Prostate gland (tissue), 2 donors: ENCODE data around the gene ZCCHC7. TPM values are rescaled to one million over a fixed set of nuclear protein-coding genes. Genes with fewer than 3 reads are reported as not detected.

Source experiments
- DNase-seq: peaks from one replicate; pipeline ENCODE4 v3.0.0-alpha.2; 2019; ENCODE audit warnings: low spot score
- H3K27ac ChIP-seq, 2 donors: fragments of 200-600 bp; sonication (generic); 2 replicates each; pipeline ENCODE4 v1.5.1; 2017 to 2019
- H3K27me3 ChIP-seq: fragments of 200-600 bp; sonication (generic); replicated peaks from 2 replicates; pipeline ENCODE4 v1.5.1; 2019; ENCODE audit not compliant: insufficient read depth
- H3K36me3 ChIP-seq, 2 donors: fragments of 200-600 bp; sonication (generic); 1 replicate in 1 of 2; 2 replicates in 1 of 2; pipeline versions ENCODE4 v1.5.1 to v1.8.1; 2017 to 2019
- H3K4me1 ChIP-seq: fragments of 200-600 bp; sonication (generic); replicated peaks from 2 replicates; pipeline ENCODE4 v1.5.1; 2019
- H3K4me3 ChIP-seq, 2 donors: fragments of 200-600 bp; sonication (generic); 2 replicates each; pipeline ENCODE4 v1.5.1; 2017 to 2019
- H3K9me3 ChIP-seq: fragments of 200-600 bp; sonication (generic); 2 replicates; pipeline ENCODE4 v1.5.1; 2017
- CTCF ChIP-seq, 4 experiments: fragments of 200-600 bp in 2 of 4; fragments of 450-650 bp in 2 of 4; sonication (generic) in 2 of 4; IDR thresholded peaks; 1 replicate in 3 of 4; 2 replicates in 1 of 4; pipeline ENCODE4 v1.5.1; 2016 to 2019; ENCODE audit warnings: antibody characterized with exemption in 4 of 4, mild to moderate bottlenecking in 2 of 4, moderate library complexity in 2 of 4
- POLR2A ChIP-seq: fragments of 450-650 bp; IDR thresholded peaks from one replicate; pipeline ENCODE4 v1.6.1; 2016; ENCODE audit warnings: antibody characterized with exemption, mild to moderate bottlenecking
- POLR2AphosphoS5 ChIP-seq: sonication (generic); formaldehyde crosslinking; IDR thresholded peaks from one replicate; pipeline ENCODE4 v1.6.1; 2017; ENCODE audit warnings: antibody characterized with exemption
- WGBS: methylation state at CpG from one replicate; pipeline ENCODE4 v1.1.5; 2018; 5-methylcytosine and 5-hydroxymethylcytosine counted together
- intact Hi-C: fragments of 100-400 bp; cut with DNase I; formaldehyde crosslinking; loops from one replicate; pipeline ENCODE4 v1.14.2; 2022
- total RNA-seq, 2 donors: library from RNA; depleted of rRNA; stranded (reverse); fragments of >200 nt; gene quantifications; one replicate each; pipeline ENCODE4 v1.1.0, GENCODE V29; 2016

ZCCHC7 gene
- total RNA-seq, 2 donors from 2014 or later, result 12.7 to 14.2 TPM

DNA sequence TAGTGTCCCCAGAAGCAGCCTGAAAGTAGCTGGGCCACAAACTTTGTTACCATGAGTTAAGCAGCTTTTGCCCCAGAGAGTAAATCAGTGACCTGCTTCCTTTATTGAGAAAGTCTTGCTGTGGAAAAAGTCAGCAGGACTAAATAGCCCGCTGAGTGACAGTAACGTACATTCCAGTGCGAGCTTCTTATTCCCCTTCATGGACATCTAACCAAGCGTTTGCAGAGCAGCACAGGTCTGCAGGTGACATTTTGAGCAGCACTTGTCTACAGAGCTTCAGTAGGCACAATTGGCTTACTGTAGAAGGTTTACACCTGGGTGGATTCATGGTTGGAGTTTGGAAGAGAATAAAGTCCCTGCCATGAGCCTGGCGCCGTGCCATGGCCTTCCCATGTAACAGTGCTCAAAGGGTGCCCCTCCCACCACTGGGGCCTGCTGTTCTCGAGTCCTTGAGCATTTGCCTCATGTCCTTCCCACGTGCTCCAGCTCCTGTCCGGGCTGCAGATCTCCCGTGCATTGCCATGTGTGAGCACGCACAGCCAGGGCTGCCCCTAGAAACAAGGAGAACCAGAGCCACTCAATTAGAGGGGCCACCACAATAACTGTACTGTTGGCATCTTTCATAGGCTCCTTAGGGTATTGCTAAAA, 260.8 kb downstream of the ZCCHC7 start:
- H3K9me3 ChIP-seq, result no peaks in the 10 kb centered on the region
- 82% methylated on average over 11 of the region's 11 CpGs for WGBS
- H3K4me3 ChIP-seq, result no peak overlapping the region
- H3K27ac ChIP-seq, result no peak overlapping the region
- H3K27me3 ChIP-seq, result no peaks in the 10 kb centered on the region
- H3K36me3 ChIP-seq, result no peaks in the 10 kb centered on the region
- intact Hi-C loops, result no loop called here
- TF ChIP-seq POLR2AphosphoS5 (no peak), POLR2A (no peak), CTCF (IDR thresholded peaks at IDR 0.05) (no peak)
- no peaks in the 10 kb centered on the region for H3K4me1 ChIP-seq
- no peak for DNase-seq

- no peak for TF ChIP-seq POLR2A
- TF ChIP-seq POLR2AphosphoS5, result no peak
- TF ChIP-seq CTCF (IDR thresholded peaks at IDR 0.05), result no peak
- no peak overlapping the region for H3K4me3 ChIP-seq
- no peak for DNase-seq
- H3K4me1 ChIP-seq, result no peaks in the 10 kb centered on the region
- no peaks in the 10 kb centered on the region for H3K9me3 ChIP-seq
- intact Hi-C loops, result no loop called here
- 80% methylated on average over 14 of the region's 14 CpGs for WGBS
- no peaks in the 10 kb centered on the region for H3K27me3 ChIP-seq
- no peaks in the 10 kb centered on the region for H3K36me3 ChIP-seq
- H3K27ac ChIP-seq, result no peak overlapping the region
Observed at GRCh38 chr9:37382161-37382981, 262.0 kb downstream of the ZCCHC7 start.

DNA sequence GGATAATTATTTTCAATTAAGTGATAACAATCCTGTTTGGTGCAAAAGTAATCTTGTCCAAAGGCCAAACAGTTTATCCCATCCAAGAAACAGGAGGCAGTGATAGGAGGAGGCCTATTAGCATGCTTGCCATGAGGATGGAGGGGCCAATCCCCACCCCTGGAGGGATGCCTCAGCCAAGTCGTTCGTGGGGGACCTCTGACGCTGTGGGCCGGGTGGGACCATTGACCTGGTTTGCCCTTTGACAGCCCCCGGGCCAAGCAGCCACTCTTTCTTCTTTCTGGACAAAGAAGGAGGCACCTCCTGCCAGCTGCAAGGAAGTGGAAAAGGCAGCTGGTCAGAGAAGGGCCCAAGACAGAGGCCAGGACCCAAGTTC, 262.6 kb downstream of the ZCCHC7 start:
- H3K27ac ChIP-seq, result no peak overlapping the region
- WGBS, result 74% methylated on average over 5 of the region's 5 CpGs
- no peak overlapping the region for H3K4me3 ChIP-seq
- H3K36me3 ChIP-seq, result no peaks in the 10 kb centered on the region
- H3K4me1 ChIP-seq, result no peaks in the 10 kb centered on the region
- H3K27me3 ChIP-seq, result no peaks in the 10 kb centered on the region
- no peak for DNase-seq
- intact Hi-C loops, result no loop called here
- H3K9me3 ChIP-seq, result no peaks in the 10 kb centered on the region
- TF ChIP-seq POLR2AphosphoS5 (no peak), POLR2A (no peak), CTCF (IDR thresholded peaks at IDR 0.05) (no peak)

DNA sequence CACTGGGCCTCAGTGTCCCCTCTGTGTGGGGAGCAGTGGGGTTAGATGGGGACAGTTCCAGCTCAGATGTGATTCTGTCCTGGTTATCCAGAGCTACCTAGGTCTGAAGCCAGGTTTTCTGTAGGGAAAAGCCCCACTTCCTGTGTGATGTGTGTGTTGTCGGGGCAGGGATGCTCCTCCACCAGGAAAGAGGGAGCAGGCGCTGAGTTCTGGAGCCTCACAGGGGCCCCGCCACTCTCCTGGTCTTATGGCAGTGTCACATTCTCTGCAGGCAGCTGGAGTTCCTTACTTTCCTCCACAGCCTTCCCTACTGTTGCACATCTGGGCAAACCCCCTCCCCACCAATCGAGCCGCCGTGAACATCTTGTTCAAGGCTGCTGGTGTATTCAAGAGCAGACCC, 263.0 kb downstream of the ZCCHC7 start:
- TF ChIP-seq CTCF (IDR thresholded peaks at IDR 0.05), result no peak
- no peak for TF ChIP-seq POLR2A
- no peaks in the 10 kb centered on the region for H3K36me3 ChIP-seq
- no peak for DNase-seq
- intact Hi-C loops, result no loop called here
- no peaks in the 10 kb centered on the region for H3K4me1 ChIP-seq
- H3K27ac ChIP-seq, result no peak overlapping the region
- WGBS, result 72% methylated on average over 6 of the region's 6 CpGs
- H3K4me3 ChIP-seq, result no peak overlapping the region
- no peaks in the 10 kb centered on the region for H3K9me3 ChIP-seq
- H3K27me3 ChIP-seq, result no peaks in the 10 kb centered on the region
